Body of pancreas (tissue), 4 donors: ENCODE results near the gene FGF1. TPM values are rescaled to one million over a fixed set of nuclear protein-coding genes. Genes with fewer than 3 reads are reported as not detected.

Experiments used
- ATAC-seq: fragments of 150-250 bp; one replicate; pipeline ENCODE4 v1.9.1; 2016
- DNase-seq, 4 donors: peaks; one replicate each; pipeline ENCODE4 v3.0.0-alpha.2; 2019
- H3K27ac ChIP-seq, 4 donors: fragments of 200-600 bp; sonication (generic); 1 replicate in 3 of 4; 2 replicates in 1 of 4; pipeline versions ENCODE4 v1.5.1 to v1.6.1; 2016 to 2019; ENCODE audit warnings: mild to moderate bottlenecking in 1 of 4, mixed read lengths in 1 of 4, moderate library complexity in 1 of 4
- H3K27me3 ChIP-seq, 2 donors: fragments of 200-600 bp; sonication (generic); one replicate each; pipeline ENCODE4 v1.6.0; 2016; ENCODE audit warnings: mild to moderate bottlenecking in 1 of 2
- H3K36me3 ChIP-seq, 2 donors: fragments of 200-600 bp; sonication (generic); replicated peaks in 1 of 2; 2 replicates each; pipeline ENCODE4 v1.5.1; 2016; ENCODE audit warnings: low read depth in 2 of 2; ENCODE audit not compliant: insufficient read depth in 1 of 2
- H3K4me1 ChIP-seq: fragments of 200-600 bp; sonication (generic); one replicate; pipeline ENCODE4 v1.6.0; 2016
- H3K4me3 ChIP-seq, 2 donors: fragments of 200-600 bp; sonication (generic); 1 replicate in 1 of 2; 2 replicates in 1 of 2; pipeline ENCODE4 v1.5.1; 2016 to 2019
- H3K9me3 ChIP-seq, 3 donors: fragments of 200-600 bp; sonication (generic); 1 replicate in 2 of 3; 2 replicates in 1 of 3; pipeline ENCODE4 v1.5.1; 2016
- POLR2A ChIP-seq, 3 donors: fragments of 450-650 bp; IDR thresholded peaks; one replicate each; pipeline ENCODE4 v1.6.1; 2016; ENCODE audit warnings: antibody characterized with exemption in 3 of 3, mild to moderate bottlenecking in 2 of 3
- WGBS, 2 donors: methylation state at CpG; one replicate each; pipeline ENCODE4 v1.1.5; 2017; 5-methylcytosine and 5-hydroxymethylcytosine counted together
- intact Hi-C: fragments of 100-400 bp; cut with DNase I; formaldehyde crosslinking; loops from one replicate; pipeline ENCODE4 v1.15.1; 2023
- total RNA-seq, 2 donors: library from RNA; depleted of rRNA; stranded (reverse); fragments of >200 nt; gene quantifications; one replicate each; pipeline ENCODE4 v1.1.0, GENCODE V29; 2016
- TF ChIP-seq, protein P1 (sequence below), 7 experiments: fragments of 450-650 bp in 4 of 7; fragments of 200-600 bp in 3 of 7; sonication (generic) in 3 of 7; IDR thresholded peaks; one replicate each; pipeline ENCODE4 v1.5.1; 2016 to 2019; ENCODE audit warnings: antibody characterized with exemption in 7 of 7

The FGF1 gene
- total RNA-seq, 2 donors from 2014 or later = 0.78 TPM; not detected in 1

DNA sequence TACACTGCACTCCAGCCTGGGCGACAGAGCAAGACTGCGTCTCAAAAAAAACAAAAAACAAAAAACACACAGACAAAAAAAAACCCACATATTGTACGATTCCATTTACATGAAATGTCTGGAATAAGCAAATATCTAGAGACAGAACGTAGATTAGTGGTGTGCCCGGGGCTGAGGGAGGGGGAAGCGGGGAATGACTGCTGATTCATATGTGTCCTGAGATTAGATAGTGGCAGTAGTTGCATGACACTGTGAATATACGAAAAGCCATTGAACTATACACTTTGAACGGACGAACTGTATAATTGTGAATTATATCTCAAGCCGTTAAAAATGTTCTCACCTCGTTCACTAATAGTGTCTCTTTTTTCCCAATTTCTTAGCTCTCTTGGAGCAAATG is 23.9 kb downstream of the FGF1 start:
- DNase-seq (no peak), ATAC-seq (no peak)
- WGBS, 2 donors = 71 to 75% methylated on average over 11 of the region's 11 CpGs
- intact Hi-C loops = no loop called here
- H3K27ac ChIP-seq = no peak overlapping the region
- H3K27me3 ChIP-seq = no peaks in the 10 kb centered on the region
- no peak for TF ChIP-seq POLR2A (IDR thresholded peaks at IDR 0.05)
- TF ChIP-seq, protein P1, sequence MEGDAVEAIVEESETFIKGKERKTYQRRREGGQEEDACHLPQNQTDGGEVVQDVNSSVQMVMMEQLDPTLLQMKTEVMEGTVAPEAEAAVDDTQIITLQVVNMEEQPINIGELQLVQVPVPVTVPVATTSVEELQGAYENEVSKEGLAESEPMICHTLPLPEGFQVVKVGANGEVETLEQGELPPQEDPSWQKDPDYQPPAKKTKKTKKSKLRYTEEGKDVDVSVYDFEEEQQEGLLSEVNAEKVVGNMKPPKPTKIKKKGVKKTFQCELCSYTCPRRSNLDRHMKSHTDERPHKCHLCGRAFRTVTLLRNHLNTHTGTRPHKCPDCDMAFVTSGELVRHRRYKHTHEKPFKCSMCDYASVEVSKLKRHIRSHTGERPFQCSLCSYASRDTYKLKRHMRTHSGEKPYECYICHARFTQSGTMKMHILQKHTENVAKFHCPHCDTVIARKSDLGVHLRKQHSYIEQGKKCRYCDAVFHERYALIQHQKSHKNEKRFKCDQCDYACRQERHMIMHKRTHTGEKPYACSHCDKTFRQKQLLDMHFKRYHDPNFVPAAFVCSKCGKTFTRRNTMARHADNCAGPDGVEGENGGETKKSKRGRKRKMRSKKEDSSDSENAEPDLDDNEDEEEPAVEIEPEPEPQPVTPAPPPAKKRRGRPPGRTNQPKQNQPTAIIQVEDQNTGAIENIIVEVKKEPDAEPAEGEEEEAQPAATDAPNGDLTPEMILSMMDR (IDR thresholded peaks at IDR 0.05) = no peak
- H3K36me3 ChIP-seq = no peaks in the 10 kb centered on the region
- no peaks in the 10 kb centered on the region for H3K9me3 ChIP-seq
- H3K4me1 ChIP-seq = no peaks in the 10 kb centered on the region
- no peak overlapping the region for H3K4me3 ChIP-seq

DNA sequence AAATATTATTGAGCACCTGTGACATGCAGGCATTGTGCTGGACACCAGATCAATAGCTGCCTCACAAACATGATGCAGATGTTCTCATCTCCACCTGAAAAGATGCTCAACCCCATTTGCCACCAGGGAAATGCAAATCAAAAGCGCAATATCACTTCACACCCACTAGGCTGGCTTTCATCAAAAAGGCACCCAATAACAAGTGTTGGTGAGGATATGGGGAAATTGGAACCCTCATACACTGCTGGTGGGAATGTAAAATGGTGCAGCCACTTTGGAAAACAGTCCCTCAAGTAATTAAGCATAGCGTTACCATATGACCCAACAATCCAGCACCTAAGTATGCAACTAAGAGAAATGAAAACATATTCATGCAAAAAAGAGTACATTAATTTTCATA is 24.7 kb downstream of the FGF1 start:
- DNase-seq (no peak), ATAC-seq (no peak)
- intact Hi-C loops = no loop called here
- 93 to 98% methylated on average over 2 of the region's 2 CpGs for WGBS, 2 donors
- H3K27ac ChIP-seq = no peak overlapping the region
- no peaks in the 10 kb centered on the region for H3K4me1 ChIP-seq
- TF ChIP-seq POLR2A (IDR thresholded peaks at IDR 0.05) = no peak
- TF ChIP-seq, protein P1 (IDR thresholded peaks at IDR 0.05) = no peak
- H3K27me3 ChIP-seq = no peaks in the 10 kb centered on the region
- no peaks in the 10 kb centered on the region for H3K36me3 ChIP-seq
- H3K4me3 ChIP-seq = no peak overlapping the region
- no peaks in the 10 kb centered on the region for H3K9me3 ChIP-seq

DNA sequence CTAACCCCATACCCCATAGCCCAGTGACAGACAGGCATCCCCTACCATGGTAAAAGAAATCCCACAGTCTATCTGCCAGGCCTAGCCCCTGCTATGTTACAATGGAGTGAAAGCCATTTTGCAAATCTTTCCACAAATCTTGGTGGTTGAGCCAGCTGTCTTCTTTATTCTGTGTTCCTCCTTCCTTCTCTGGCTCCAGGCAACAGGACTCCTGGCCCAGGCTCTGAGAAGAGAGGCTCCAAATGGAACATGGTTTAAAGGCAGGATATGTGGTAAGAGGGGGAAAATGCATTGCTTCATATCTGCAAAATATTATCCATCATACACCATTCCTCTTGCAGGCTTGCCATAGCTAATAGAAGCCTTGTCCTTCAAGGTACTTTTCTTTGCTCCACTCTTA is 25.2 kb downstream of the FGF1 start:
- H3K4me3 ChIP-seq = no peak overlapping the region
- no peak overlapping the region for H3K27ac ChIP-seq
- H3K4me1 ChIP-seq = no peaks in the 10 kb centered on the region
- no peaks in the 10 kb centered on the region for H3K9me3 ChIP-seq
- ATAC-seq (peak; percentile 30), DNase-seq (no peak)
- no peaks in the 10 kb centered on the region for H3K36me3 ChIP-seq
- H3K27me3 ChIP-seq = no peaks in the 10 kb centered on the region
- intact Hi-C loops = no loop called here
- TF ChIP-seq POLR2A (IDR thresholded peaks at IDR 0.05) = no peak
- TF ChIP-seq, protein P1 (IDR thresholded peaks at IDR 0.05) = no peak

DNA sequence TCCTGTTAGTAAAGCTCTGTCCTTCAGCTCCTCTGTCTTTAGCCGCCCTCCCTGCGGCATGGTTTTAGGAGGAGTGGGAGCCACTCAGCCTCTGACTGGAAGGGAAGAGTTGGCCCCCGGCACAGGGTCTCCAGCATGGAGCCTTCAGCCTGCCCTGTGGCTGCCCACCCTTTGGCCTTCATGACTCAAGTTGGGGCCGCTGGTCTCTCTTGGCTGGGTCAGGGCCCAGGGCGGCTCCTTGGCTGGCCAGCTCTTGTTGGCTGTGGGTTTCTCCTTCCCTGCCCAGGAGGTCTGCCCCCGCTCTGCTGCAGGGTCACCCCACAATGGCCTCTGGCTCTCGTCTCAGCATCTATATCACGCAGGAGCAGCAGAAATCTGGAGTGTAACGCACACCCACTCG is 25.7 kb downstream of the FGF1 start:
- DNase-seq (no peak), ATAC-seq (no peak)
- Histone ChIP-seq H3K4me1 (no peaks in the 10 kb centered on the region), H3K36me3 (no peaks in the 10 kb centered on the region), H3K27me3 (no peaks in the 10 kb centered on the region), H3K4me3 (no peak overlapping the region), H3K9me3 (no peaks in the 10 kb centered on the region), H3K27ac (no peak overlapping the region)
- no peak for TF ChIP-seq POLR2A (IDR thresholded peaks at IDR 0.05)
- TF ChIP-seq, protein P1 (IDR thresholded peaks at IDR 0.05) = no peak
- intact Hi-C loops = no loop called here
- WGBS, 2 donors = 82 to 83% methylated on average over 9 to 10 of the region's 10 CpGs

DNA sequence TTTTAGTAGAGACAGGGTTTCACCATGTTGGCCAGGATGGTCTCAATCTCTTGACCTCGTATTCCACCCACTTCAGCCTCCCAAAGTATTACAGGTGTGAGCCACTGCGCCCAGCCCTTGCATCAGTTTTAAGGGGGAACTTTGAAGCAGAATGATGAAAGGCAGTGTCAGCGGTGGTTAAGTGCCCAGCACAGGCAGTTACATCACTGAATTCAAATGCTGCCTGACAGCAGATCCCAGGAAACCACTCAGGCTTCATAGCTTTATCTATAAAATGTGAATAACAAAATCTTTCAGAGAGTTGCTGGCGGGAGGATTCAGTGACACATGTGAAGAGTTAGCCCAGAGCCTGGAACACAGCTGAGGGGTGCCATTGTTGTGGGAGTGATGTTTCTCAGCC is 26.5 kb downstream of the FGF1 start:
- TF ChIP-seq, protein P1 (IDR thresholded peaks at IDR 0.05) = no peak
- TF ChIP-seq POLR2A (IDR thresholded peaks at IDR 0.05) = no peak
- H3K27ac ChIP-seq = no peak overlapping the region
- no peak for ATAC-seq
- DNase-seq = no peak
- H3K9me3 ChIP-seq = no peaks in the 10 kb centered on the region
- no peaks in the 10 kb centered on the region for H3K4me1 ChIP-seq
- no peaks in the 10 kb centered on the region for H3K27me3 ChIP-seq
- WGBS, 2 donors = 82 to 93% methylated on average over 4 of the region's 4 CpGs
- H3K4me3 ChIP-seq = no peak overlapping the region
- intact Hi-C loops = no loop called here
- H3K36me3 ChIP-seq = no peaks in the 10 kb centered on the region
